H9 (cell line): ENCODE data around the gene LAMP5. TPM values are rescaled to one million over a fixed set of nuclear protein-coding genes. Genes with fewer than 3 reads are reported as not detected.
A peak's percentile ranks its signal among the peaks of the same experiment; 100 is the strongest.

Experiments
- DNase-seq: peaks from one replicate; pipeline ENCODE4 v3.0.0-alpha.2; 2017
- H2AFZ ChIP-seq: one replicate; pipeline ENCODE4 v1.6.1; 2013; ENCODE audit warnings: mild to moderate bottlenecking, low read length, control low read depth, moderate library complexity
- H2AK5ac ChIP-seq: 2 replicates; pipeline ENCODE4 v1.6.1; 2013; ENCODE audit warnings: low read length, control low read depth, mixed read lengths; ENCODE audit not compliant: insufficient read length
- H2BK120ac ChIP-seq: one replicate; pipeline ENCODE4 v1.6.1; 2013; ENCODE audit warnings: low read depth, mild to moderate bottlenecking, low read length, control low read depth, inconsistent platforms; ENCODE audit not compliant: poor library complexity, severe bottlenecking
- H2BK12ac ChIP-seq: 2 replicates; pipeline ENCODE4 v1.6.1; 2013; ENCODE audit warnings: low read length, control low read depth, mixed read lengths, low read depth; ENCODE audit not compliant: insufficient read length
- H2BK15ac ChIP-seq: 2 replicates; pipeline ENCODE4 v1.6.1; 2013; ENCODE audit warnings: low read depth, low read length, control low read depth
- H2BK20ac ChIP-seq: one replicate; pipeline ENCODE4 v1.6.1; 2013; ENCODE audit warnings: low read depth, mild to moderate bottlenecking, low read length, control low read depth, inconsistent platforms; ENCODE audit not compliant: poor library complexity, severe bottlenecking
- H2BK5ac ChIP-seq: 2 replicates; pipeline ENCODE4 v1.6.1; 2013; ENCODE audit warnings: low read length, control low read depth, mixed read lengths; ENCODE audit not compliant: insufficient read length
- H3K14ac ChIP-seq: 2 replicates; pipeline ENCODE4 v1.6.1; 2013; ENCODE audit warnings: low read length, control low read depth; ENCODE audit not compliant: insufficient read depth
- H3K18ac ChIP-seq: 2 replicates; pipeline ENCODE4 v1.6.1; 2013; ENCODE audit warnings: low read depth, mild to moderate bottlenecking, mixed read lengths, low read length, control low read depth; ENCODE audit not compliant: insufficient read length
- H3K23ac ChIP-seq: 2 replicates; pipeline ENCODE4 v1.6.1; 2013; ENCODE audit warnings: low read length, control low read depth, mixed read lengths, low read depth; ENCODE audit not compliant: insufficient read length
- H3K23me2 ChIP-seq: 2 replicates; pipeline ENCODE4 v1.6.1; 2013; ENCODE audit warnings: low read depth, mild to moderate bottlenecking, mixed read lengths, low read length, control low read depth; ENCODE audit not compliant: insufficient read length, poor library complexity, severe bottlenecking
- H3K27ac ChIP-seq: 2 replicates; pipeline ENCODE4 v1.5.1; 2013; ENCODE audit warnings: low read length, control low read depth, mixed read lengths, low read depth; ENCODE audit not compliant: insufficient read length
- H3K27me3 ChIP-seq: 2 replicates; pipeline ENCODE4 v1.6.1; 2013; ENCODE audit warnings: low read length, control low read depth, inconsistent platforms; ENCODE audit not compliant: insufficient read depth
- H3K4ac ChIP-seq: 2 replicates; pipeline ENCODE4 v1.6.1; 2013; ENCODE audit warnings: low read depth, mild to moderate bottlenecking, control low read depth, inconsistent platforms, low read length, moderate library complexity
- H3K4me1 ChIP-seq: 2 replicates; pipeline ENCODE4 v1.6.1; 2013; ENCODE audit warnings: low read length, control low read depth, inconsistent platforms; ENCODE audit not compliant: insufficient read depth
- H3K4me2 ChIP-seq: 2 replicates; pipeline ENCODE4 v1.6.1; 2013; ENCODE audit warnings: low read length, control low read depth, mixed read lengths; ENCODE audit not compliant: insufficient read length, insufficient read depth
- H3K56ac ChIP-seq: 2 replicates; pipeline ENCODE4 v1.6.1; 2013; ENCODE audit warnings: low read depth, mild to moderate bottlenecking, mixed read lengths, low read length, control low read depth; ENCODE audit not compliant: insufficient read length
- H3K79me1 ChIP-seq: 2 replicates; pipeline ENCODE4 v1.6.1; 2013; ENCODE audit warnings: low read depth, mild to moderate bottlenecking, moderate library complexity, low read length, control low read depth, inconsistent platforms; ENCODE audit not compliant: insufficient read depth, poor library complexity, severe bottlenecking
- H3K79me2 ChIP-seq: 2 replicates; pipeline ENCODE4 v1.6.1; 2013; ENCODE audit warnings: low read length, control low read depth, inconsistent platforms; ENCODE audit not compliant: insufficient read depth
- H3K9ac ChIP-seq: 2 replicates; pipeline ENCODE4 v1.6.1; 2013; ENCODE audit warnings: low read length, control low read depth, mixed read lengths; ENCODE audit not compliant: insufficient read length; ENCODE audit errors: extremely low read depth
- H3K9me3 ChIP-seq: one replicate; pipeline ENCODE4 v1.6.1; 2013; ENCODE audit warnings: low read depth, low read length, inconsistent platforms; ENCODE audit not compliant: control insufficient read depth
- H3T11ph ChIP-seq: one replicate; pipeline ENCODE4 v1.6.1; 2013; ENCODE audit warnings: mild to moderate bottlenecking, low read length, control low read depth, inconsistent platforms
- H4K20me1 ChIP-seq: one replicate; pipeline ENCODE4 v1.6.1; 2013; ENCODE audit not compliant: control insufficient read depth, insufficient read length, insufficient read depth
- H4K5ac ChIP-seq: 2 replicates; pipeline ENCODE4 v1.6.1; 2013; ENCODE audit warnings: low read depth, mild to moderate bottlenecking, mixed read lengths, low read length, control low read depth; ENCODE audit not compliant: insufficient read length
- H4K8ac ChIP-seq: replicated peaks from 2 replicates; pipeline ENCODE4 v1.6.1; 2013; ENCODE audit warnings: low read length, control low read depth, mixed read lengths, low read depth; ENCODE audit not compliant: insufficient read length
- H4K91ac ChIP-seq: 2 replicates; pipeline ENCODE4 v1.6.1; 2013; ENCODE audit warnings: low read depth, mild to moderate bottlenecking, moderate library complexity, mixed read lengths, low read length, control low read depth; ENCODE audit not compliant: insufficient read length
- H3K27ac Mint-ChIP-seq, 3 experiments: 2 replicates in 2 of 3; 3 replicates in 1 of 3; pipeline ENCODE4 v1.8.0; 2020 to 2021; ENCODE audit warnings: mixed read lengths in 3 of 3, mild to moderate bottlenecking in 1 of 3, moderate library complexity in 1 of 3
- H3K27me3 Mint-ChIP-seq: 2 replicates; pipeline ENCODE4 v1.8.0; 2021; ENCODE audit warnings: low read depth, mild to moderate bottlenecking, moderate library complexity, mixed read lengths
- H3K36me3 Mint-ChIP-seq, 3 experiments: 2 replicates in 2 of 3; 3 replicates in 1 of 3; pipeline ENCODE4 v1.8.0; 2020 to 2021; ENCODE audit warnings: low read depth in 3 of 3, mixed read lengths in 3 of 3; ENCODE audit not compliant: insufficient read depth in 1 of 3
- H3K4me1 Mint-ChIP-seq, 2 experiments: 2 replicates each; pipeline ENCODE4 v1.8.0; 2020; ENCODE audit warnings: mixed read lengths in 2 of 2
- H3K4me3 Mint-ChIP-seq, 2 experiments: 2 replicates in 1 of 2; 3 replicates in 1 of 2; pipeline ENCODE4 v1.8.0; 2020 to 2021; ENCODE audit warnings: mild to moderate bottlenecking in 2 of 2, mixed read lengths in 2 of 2, moderate library complexity in 1 of 2
- H3K9me3 Mint-ChIP-seq, 2 experiments: 2 replicates in 1 of 2; 3 replicates in 1 of 2; pipeline ENCODE4 v1.8.0; 2020; ENCODE audit warnings: mild to moderate bottlenecking in 2 of 2, mixed read lengths in 2 of 2, moderate library complexity in 1 of 2
- WGBS: extraction: QIAGEN DNeasy Blood & Tissue Kit; methylation state at CpG from one replicate; pipeline ENCODE4 v1.1.7; 2013; ENCODE audit warnings: missing lambda C conversion rate, low lambda C conversion rate, mixed read lengths; ENCODE audit not compliant: insufficient read length; ENCODE audit errors: extremely low coverage; 5-methylcytosine and 5-hydroxymethylcytosine counted together
- total RNA-seq: library from RNA; stranded (reverse); gene quantifications from 2 replicates; pipeline ENCODE4 v1.2.1, GENCODE V29; 2021
- TF ChIP-seq, protein P1 (sequence below): fragments of 200-600 bp; sonication (generic); conservative IDR thresholded peaks from 3 replicates; pipeline ENCODE4 v1.8.0; 2021; ENCODE audit warnings: antibody characterized with exemption, mild to moderate bottlenecking

Gene LAMP5
- total RNA-seq, 1 experiment from 2014 or later: 0.35 TPM

- Mint-ChIP-seq H3K27ac (no peak overlapping the region), H3K36me3 (no peaks in the 10 kb centered on the region), H3K27me3 (peaks cover 98% of the 10 kb centered on the region), H3K9me3 (peaks cover 1 to 4% of the 10 kb centered on the region in 2 experiments; a peak in 1 of 5 replicates), H3K4me1 (peaks cover 17 to 24% of the 10 kb centered on the region in 2 experiments), H3K4me3 (peak overlapping the region in 1 of 2 experiments; percentile 68; a peak in 4 of 5 replicates)
- Histone ChIP-seq H4K91ac (no peak overlapping the region), H3K18ac (no peak overlapping the region), H3K4me1 (no peaks in the 10 kb centered on the region; the same call in 1 of the 2 replicates), H3K23ac (no peak overlapping the region), H3K4ac (no peak overlapping the region), H3K79me1 (no peaks in the 10 kb centered on the region), H2AK5ac (no peak overlapping the region), H3K27me3 (peaks cover 49% of the 10 kb centered on the region; the same call in 1 of the 2 replicates), H3K4me2 (peak overlapping the region; percentile 36), H2BK120ac (no peak overlapping the region), H3K79me2 (no peaks in the 10 kb centered on the region), H4K8ac (no peak overlapping the region), H2BK20ac (no peak overlapping the region), H3K9me3 (no peaks in the 10 kb centered on the region), H2BK5ac (no peak overlapping the region), H3K27ac (no peak overlapping the region), H2BK12ac (no peak overlapping the region), H3K14ac (no peak overlapping the region; the same call in 1 of the 2 replicates), H3K56ac (no peak overlapping the region), H3T11ph (no peak overlapping the region), H3K23me2 (peaks cover 3% of the 10 kb centered on the region), H2AFZ (no peak overlapping the region), H3K9ac (no peak overlapping the region), H2BK15ac (no peak overlapping the region; the same call in 1 of the 2 replicates), H4K20me1 (no peaks in the 10 kb centered on the region), H4K5ac (no peak overlapping the region)
- TF ChIP-seq, protein P1, sequence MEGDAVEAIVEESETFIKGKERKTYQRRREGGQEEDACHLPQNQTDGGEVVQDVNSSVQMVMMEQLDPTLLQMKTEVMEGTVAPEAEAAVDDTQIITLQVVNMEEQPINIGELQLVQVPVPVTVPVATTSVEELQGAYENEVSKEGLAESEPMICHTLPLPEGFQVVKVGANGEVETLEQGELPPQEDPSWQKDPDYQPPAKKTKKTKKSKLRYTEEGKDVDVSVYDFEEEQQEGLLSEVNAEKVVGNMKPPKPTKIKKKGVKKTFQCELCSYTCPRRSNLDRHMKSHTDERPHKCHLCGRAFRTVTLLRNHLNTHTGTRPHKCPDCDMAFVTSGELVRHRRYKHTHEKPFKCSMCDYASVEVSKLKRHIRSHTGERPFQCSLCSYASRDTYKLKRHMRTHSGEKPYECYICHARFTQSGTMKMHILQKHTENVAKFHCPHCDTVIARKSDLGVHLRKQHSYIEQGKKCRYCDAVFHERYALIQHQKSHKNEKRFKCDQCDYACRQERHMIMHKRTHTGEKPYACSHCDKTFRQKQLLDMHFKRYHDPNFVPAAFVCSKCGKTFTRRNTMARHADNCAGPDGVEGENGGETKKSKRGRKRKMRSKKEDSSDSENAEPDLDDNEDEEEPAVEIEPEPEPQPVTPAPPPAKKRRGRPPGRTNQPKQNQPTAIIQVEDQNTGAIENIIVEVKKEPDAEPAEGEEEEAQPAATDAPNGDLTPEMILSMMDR: no peak
- no peak for DNase-seq
- no CpG with 5 or more reads among the region's 23 CpGs for WGBS
These were observed 6.1 kb upstream of the LAMP5 start for GRCh38 chr20:9508240-9508661.
